GM10248 (cell line): Measurements from ENCODE around the gene SLC36A4.

Source experiments
- CTCF ChIA-PET: fragments of 300-600 bp; sonication (Branson Sonifier 250); formaldehyde crosslinking; extraction: SDS; loops from one replicate; lab custom pipeline; 2021; ENCODE audit warnings: antibody characterized with exemption; lab: Yijun Ruan, JAX
- POLR2A ChIA-PET: fragments of 350-650 bp; sonication (Branson Sonifier 250); formaldehyde crosslinking; extraction: SDS; loops from one replicate; lab custom pipeline; 2020; ENCODE audit warnings: antibody characterized with exemption; lab: Yijun Ruan, JAX
- DNase-seq: peaks from one replicate; pipeline ENCODE4 v3.0.0; 2012; ENCODE audit errors: extremely low spot score
- CTCF ChIP-seq: IDR thresholded peaks from 2 replicates; pipeline ENCODE4 v1.5.1; 2012; ENCODE audit warnings: mild to moderate bottlenecking, low read depth; ENCODE audit errors: extremely low read depth, missing control alignments, control extremely low read depth

SLC36A4 gene

GRCh38 chr11:93216511-93217101 is 18.8 kb upstream of the SLC36A4 start:
- no peak for DNase-seq

GRCh38 chr11:93213622-93214021 is 15.8 kb upstream of the SLC36A4 start:
- CTCF ChIA-PET: interaction anchor here (1.1 to 2.7 kb wide), 6 partner anchors 10 to 21 kb away, joined by 3 to 13 read pairs (median 5); partner anchors contain the start of gene SLC36A4
- POLR2A ChIA-PET: no interaction called here
- DNase-seq: no peak
- TF ChIP-seq CTCF: no peak

More at GRCh38 chr11:93216511-93217101, 18.8 kb upstream of the SLC36A4 start:
- no peak for TF ChIP-seq CTCF
- POLR2A ChIA-PET: no interaction called here
- CTCF ChIA-PET: interaction anchor here (1.0 kb wide), 1 partner anchor 10 kb away, joined by 6 read pairs; no protein-coding TSS in a partner anchor

GRCh38 chr11:93212094-93212493 is 14.3 kb upstream of the SLC36A4 start:
- ChIA-PET POLR2A (no interaction called here), CTCF (interaction anchor here (1.1 to 2.7 kb wide), 6 partner anchors 9 to 22 kb away, joined by 3 to 13 read pairs (median 5); partner anchors contain the start of gene SLC36A4)
- DNase-seq: no peak
- TF ChIP-seq CTCF: no peak

GRCh38 chr11:93209466-93209865 is 11.7 kb upstream of the SLC36A4 start:
- TF ChIP-seq CTCF: no peak
- CTCF ChIA-PET: no interaction called here
- POLR2A ChIA-PET: no interaction called here
- no peak for DNase-seq

GRCh38 chr11:93208663-93209270 is 11.0 kb upstream of the SLC36A4 start:
- DNase-seq: no peak
- no peak for TF ChIP-seq CTCF
- POLR2A ChIA-PET: no interaction called here
- CTCF ChIA-PET: no interaction called here

GRCh38 chr11:93199616-93200015 is 1.8 kb upstream of the SLC36A4 start:
- DNase-seq: no peak
- ChIA-PET POLR2A (no interaction called here), CTCF (interaction anchor here (1.5 to 1.8 kb wide), 2 partner anchors 14 to 35 kb away, joined by 3 to 5 read pairs; no protein-coding TSS in a partner anchor)
- TF ChIP-seq CTCF: no peak
